WTC11 (cell line): ENCODE results near the gene TCEAL5. TPM values are rescaled to one million over a fixed set of nuclear protein-coding genes. Genes with fewer than 3 reads are reported as not detected.

Experiments
- ATAC-seq: fragments of 200-7000 bp; cut with Tn5 transposase; 2 replicates; pipeline ENCODE4 v1.10.0; 2021; ENCODE audit warnings: mild to moderate bottlenecking, moderate library complexity
- CTCF ChIA-PET: fragments of 300-600 bp; sonication (Branson Sonifier 250); formaldehyde crosslinking; loops from one replicate; lab custom pipeline; 2021; ENCODE audit warnings: antibody characterized with exemption; lab: Charles Lee
- POLR2A ChIA-PET: fragments of 350-600 bp; sonication (Branson Sonifier 250); formaldehyde crosslinking; loops from one replicate; lab custom pipeline; 2021; ENCODE audit warnings: antibody characterized with exemption; lab: Charles Lee
- DNase-seq: peaks from one replicate; pipeline ENCODE4 v3.0.0; 2021; ENCODE audit warnings: low spot score
- H3K27ac Mint-ChIP-seq: 2 replicates; pipeline ENCODE4 v1.8.0; 2021; ENCODE audit warnings: mixed read lengths
- H3K27me3 Mint-ChIP-seq: 2 replicates; pipeline ENCODE4 v1.8.0; 2021; ENCODE audit warnings: low read depth, mild to moderate bottlenecking, moderate library complexity, mixed read lengths
- H3K36me3 Mint-ChIP-seq: 2 replicates; pipeline ENCODE4 v1.8.0; 2021; ENCODE audit warnings: mixed read lengths
- H3K4me1 Mint-ChIP-seq: 2 replicates; pipeline ENCODE4 v1.8.0; 2022; ENCODE audit warnings: mixed read lengths
- H3K4me3 Mint-ChIP-seq: 2 replicates; pipeline ENCODE4 v1.8.0; 2021; ENCODE audit warnings: mild to moderate bottlenecking, moderate library complexity, mixed read lengths
- H3K9me3 Mint-ChIP-seq: 2 replicates; pipeline ENCODE4 v1.8.0; 2021; ENCODE audit warnings: mixed read lengths
- ATF1 ChIP-seq: sonication (generic); formaldehyde crosslinking; IDR thresholded peaks from 2 replicates; pipeline ENCODE4 v1.8.1; 2023; ENCODE audit warnings: mild to moderate bottlenecking, moderate library complexity, missing genetic modification reagents
- HMGA2 ChIP-seq: fragments of 250-450 bp; sonication (Bioruptor Pico); IDR thresholded peaks from 2 replicates; pipeline ENCODE4 v1.4.0; 2021; ENCODE audit warnings: mild to moderate bottlenecking, moderate library complexity
- JUN ChIP-seq: sonication (generic); formaldehyde crosslinking; IDR thresholded peaks from 2 replicates; pipeline ENCODE4 v1.8.0; 2023; ENCODE audit warnings: mild to moderate bottlenecking, missing genetic modification reagents
- KAT7 ChIP-seq: sonication (generic); formaldehyde crosslinking; IDR thresholded peaks from 2 replicates; pipeline ENCODE4 v1.8.1; 2023; ENCODE audit warnings: missing genetic modification reagents, mild to moderate bottlenecking, borderline replicate concordance
- NFATC4 ChIP-seq: fragments of 250-450 bp; sonication (Bioruptor Pico); IDR thresholded peaks from 2 replicates; pipeline ENCODE4 v1.9.0; 2021; ENCODE audit warnings: mild to moderate bottlenecking
- NFE2L1 ChIP-seq: sonication (generic); formaldehyde crosslinking; IDR thresholded peaks from 2 replicates; pipeline ENCODE4 v1.8.1; 2023; ENCODE audit warnings: missing genetic modification reagents
- OVOL2 ChIP-seq: fragments of 250-450 bp; sonication (Bioruptor Pico); IDR thresholded peaks from 2 replicates; pipeline ENCODE4 v1.9.0; 2021; ENCODE audit warnings: mild to moderate bottlenecking, borderline replicate concordance
- TCF7 ChIP-seq: sonication (generic); formaldehyde crosslinking; IDR thresholded peaks from 2 replicates; pipeline ENCODE4 v1.8.0; 2022; ENCODE audit warnings: mild to moderate bottlenecking, low read depth, missing genetic modification reagents, moderate library complexity
- TEAD4 ChIP-seq: sonication (generic); formaldehyde crosslinking; IDR thresholded peaks from 2 replicates; pipeline ENCODE4 v1.8.0; 2022; ENCODE audit warnings: mild to moderate bottlenecking, missing genetic modification reagents
- ZNF671 ChIP-seq: fragments of 250-450 bp; sonication (Bioruptor Pico); IDR thresholded peaks from 2 replicates; pipeline ENCODE4 v1.8.0; 2021; ENCODE audit warnings: mild to moderate bottlenecking
- total RNA-seq: library from RNA; stranded (reverse); gene quantifications from 3 replicates; pipeline ENCODE4 v1.2.3, GENCODE V29; 2021
- TF ChIP-seq, protein P1 (sequence below): sonication (generic); formaldehyde crosslinking; IDR thresholded peaks from 2 replicates; pipeline ENCODE4 v1.8.0; 2023; ENCODE audit warnings: mild to moderate bottlenecking, missing genetic modification reagents
- TF ChIP-seq, protein P2 (sequence below): sonication (generic); formaldehyde crosslinking; IDR thresholded peaks from 2 replicates; pipeline ENCODE4 v1.8.1; 2022; ENCODE audit warnings: missing genetic modification reagents, borderline replicate concordance
- TF ChIP-seq, protein P3 (sequence below): sonication (generic); formaldehyde crosslinking; IDR thresholded peaks from 2 replicates; pipeline ENCODE4 v1.8.1; 2023; ENCODE audit warnings: mild to moderate bottlenecking, moderate library complexity, missing genetic modification reagents
- TF ChIP-seq, protein P4 (sequence below): sonication (generic); formaldehyde crosslinking; IDR thresholded peaks from 2 replicates; pipeline ENCODE4 v1.8.1; 2022; ENCODE audit warnings: mild to moderate bottlenecking, moderate library complexity, missing genetic modification reagents
- TF ChIP-seq, protein P5 (sequence below): fragments of 250-450 bp; sonication (Bioruptor Pico); IDR thresholded peaks from 2 replicates; pipeline ENCODE4 v1.9.0; 2021; ENCODE audit warnings: moderate library complexity, mild to moderate bottlenecking, inconsistent platforms, borderline replicate concordance
- TF ChIP-seq, protein P6 (sequence below): sonication (generic); formaldehyde crosslinking; IDR thresholded peaks from 2 replicates; pipeline ENCODE4 v1.8.0; 2023; ENCODE audit warnings: missing genetic modification reagents, mild to moderate bottlenecking, borderline replicate concordance
- TF ChIP-seq, protein P7 (sequence below): sonication (generic); formaldehyde crosslinking; IDR thresholded peaks from 2 replicates; pipeline ENCODE4 v1.8.0; 2022; ENCODE audit warnings: mild to moderate bottlenecking, missing genetic modification reagents
- TF ChIP-seq, protein P8 (sequence below): sonication (generic); formaldehyde crosslinking; IDR thresholded peaks from 2 replicates; pipeline ENCODE4 v1.8.1; 2022; ENCODE audit warnings: mild to moderate bottlenecking, missing genetic modification reagents, moderate library complexity, borderline replicate concordance
- TF ChIP-seq, protein P9 (sequence below): fragments of 250-450 bp; sonication (Bioruptor Pico); IDR thresholded peaks from 2 replicates; pipeline ENCODE4 v1.8.0; 2021; ENCODE audit warnings: mild to moderate bottlenecking

The TCEAL5 gene
- total RNA-seq, 1 experiment from 2014 or later, result 3.5 TPM

DNA sequence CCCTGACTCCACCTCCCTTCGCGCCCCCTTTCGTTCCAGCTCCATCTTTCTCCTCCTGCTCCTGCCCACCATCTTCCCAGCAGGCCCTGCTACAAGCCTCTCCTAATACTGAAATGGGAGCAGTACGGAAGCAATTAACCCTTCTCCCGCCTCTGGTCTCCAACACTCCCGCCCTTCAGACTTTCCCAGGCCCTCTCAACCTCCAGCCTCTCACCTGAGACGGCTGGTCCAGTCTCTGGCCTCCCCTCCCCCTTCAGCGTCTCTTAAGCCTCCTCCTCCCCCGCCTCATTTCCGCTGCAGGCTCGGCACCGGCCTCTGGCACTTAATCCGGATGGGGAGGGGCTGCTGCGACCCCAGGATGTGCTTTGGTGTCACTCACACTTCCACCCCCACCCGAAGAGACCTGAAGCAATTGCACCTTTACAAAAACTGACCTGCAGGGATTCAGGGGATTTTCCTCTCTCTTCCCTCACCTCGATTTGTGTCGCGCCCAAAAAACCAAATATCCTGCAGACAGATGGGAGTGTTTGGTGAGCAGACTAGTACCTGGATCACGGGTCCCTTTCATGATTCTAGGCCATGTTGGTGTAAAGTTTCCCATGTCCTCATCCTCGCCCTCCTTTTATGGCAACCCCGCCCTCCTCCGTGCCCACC, 22.3 kb downstream of the TCEAL5 start (continued):
- TF ChIP-seq, protein P1, sequence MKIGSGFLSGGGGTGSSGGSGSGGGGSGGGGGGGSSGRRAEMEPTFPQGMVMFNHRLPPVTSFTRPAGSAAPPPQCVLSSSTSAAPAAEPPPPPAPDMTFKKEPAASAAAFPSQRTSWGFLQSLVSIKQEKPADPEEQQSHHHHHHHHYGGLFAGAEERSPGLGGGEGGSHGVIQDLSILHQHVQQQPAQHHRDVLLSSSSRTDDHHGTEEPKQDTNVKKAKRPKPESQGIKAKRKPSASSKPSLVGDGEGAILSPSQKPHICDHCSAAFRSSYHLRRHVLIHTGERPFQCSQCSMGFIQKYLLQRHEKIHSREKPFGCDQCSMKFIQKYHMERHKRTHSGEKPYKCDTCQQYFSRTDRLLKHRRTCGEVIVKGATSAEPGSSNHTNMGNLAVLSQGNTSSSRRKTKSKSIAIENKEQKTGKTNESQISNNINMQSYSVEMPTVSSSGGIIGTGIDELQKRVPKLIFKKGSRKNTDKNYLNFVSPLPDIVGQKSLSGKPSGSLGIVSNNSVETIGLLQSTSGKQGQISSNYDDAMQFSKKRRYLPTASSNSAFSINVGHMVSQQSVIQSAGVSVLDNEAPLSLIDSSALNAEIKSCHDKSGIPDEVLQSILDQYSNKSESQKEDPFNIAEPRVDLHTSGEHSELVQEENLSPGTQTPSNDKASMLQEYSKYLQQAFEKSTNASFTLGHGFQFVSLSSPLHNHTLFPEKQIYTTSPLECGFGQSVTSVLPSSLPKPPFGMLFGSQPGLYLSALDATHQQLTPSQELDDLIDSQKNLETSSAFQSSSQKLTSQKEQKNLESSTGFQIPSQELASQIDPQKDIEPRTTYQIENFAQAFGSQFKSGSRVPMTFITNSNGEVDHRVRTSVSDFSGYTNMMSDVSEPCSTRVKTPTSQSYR (CRISPR knock-in tag), result 0 out of 2 replicates have a peak, but pooled peaks have one; percentile 64
- TF ChIP-seq, protein P2, sequence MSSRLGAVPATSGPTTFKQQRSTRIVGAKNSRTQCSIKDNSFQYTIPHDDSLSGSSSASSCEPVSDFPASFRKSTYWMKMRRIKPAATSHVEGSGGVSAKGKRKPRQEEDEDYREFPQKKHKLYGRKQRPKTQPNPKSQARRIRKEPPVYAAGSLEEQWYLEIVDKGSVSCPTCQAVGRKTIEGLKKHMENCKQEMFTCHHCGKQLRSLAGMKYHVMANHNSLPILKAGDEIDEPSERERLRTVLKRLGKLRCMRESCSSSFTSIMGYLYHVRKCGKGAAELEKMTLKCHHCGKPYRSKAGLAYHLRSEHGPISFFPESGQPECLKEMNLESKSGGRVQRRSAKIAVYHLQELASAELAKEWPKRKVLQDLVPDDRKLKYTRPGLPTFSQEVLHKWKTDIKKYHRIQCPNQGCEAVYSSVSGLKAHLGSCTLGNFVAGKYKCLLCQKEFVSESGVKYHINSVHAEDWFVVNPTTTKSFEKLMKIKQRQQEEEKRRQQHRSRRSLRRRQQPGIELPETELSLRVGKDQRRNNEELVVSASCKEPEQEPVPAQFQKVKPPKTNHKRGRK (CRISPR knock-in tag), result no peak
- 0 out of 2 replicates have a peak, but pooled peaks have one; percentile 31 for TF ChIP-seq KAT7 (CRISPR knock-in tag)

DNA sequence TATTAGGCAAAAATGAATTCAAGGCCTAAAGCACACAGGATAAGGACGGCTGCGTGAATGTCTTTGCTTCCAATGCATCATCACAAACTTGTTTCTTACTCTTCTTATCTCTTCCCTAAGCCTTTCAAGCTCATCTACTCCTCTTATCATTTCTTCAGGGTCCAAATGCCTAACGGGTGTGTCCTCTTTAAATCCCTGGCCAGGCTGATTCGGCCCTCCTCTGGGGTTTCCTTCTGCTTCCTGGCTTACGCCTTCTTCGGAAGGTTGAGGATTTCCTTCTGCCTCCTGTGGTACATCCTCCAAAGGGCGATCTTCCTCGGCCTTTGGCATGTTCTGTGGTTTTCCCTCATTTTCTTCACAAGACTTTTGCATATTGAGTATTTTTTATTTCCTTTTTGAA, 22.9 kb downstream of the TCEAL5 start:
- ChIA-PET POLR2A (no interaction called here), CTCF (interaction anchor here (1.5 to 2.0 kb wide), 2 partner anchors 42 to 210 kb away, joined by 4 to 9 read pairs; no protein-coding TSS in a partner anchor)
- no peaks in the 10 kb centered on the region for H3K27me3 Mint-ChIP-seq
- TF ChIP-seq, protein P3, sequence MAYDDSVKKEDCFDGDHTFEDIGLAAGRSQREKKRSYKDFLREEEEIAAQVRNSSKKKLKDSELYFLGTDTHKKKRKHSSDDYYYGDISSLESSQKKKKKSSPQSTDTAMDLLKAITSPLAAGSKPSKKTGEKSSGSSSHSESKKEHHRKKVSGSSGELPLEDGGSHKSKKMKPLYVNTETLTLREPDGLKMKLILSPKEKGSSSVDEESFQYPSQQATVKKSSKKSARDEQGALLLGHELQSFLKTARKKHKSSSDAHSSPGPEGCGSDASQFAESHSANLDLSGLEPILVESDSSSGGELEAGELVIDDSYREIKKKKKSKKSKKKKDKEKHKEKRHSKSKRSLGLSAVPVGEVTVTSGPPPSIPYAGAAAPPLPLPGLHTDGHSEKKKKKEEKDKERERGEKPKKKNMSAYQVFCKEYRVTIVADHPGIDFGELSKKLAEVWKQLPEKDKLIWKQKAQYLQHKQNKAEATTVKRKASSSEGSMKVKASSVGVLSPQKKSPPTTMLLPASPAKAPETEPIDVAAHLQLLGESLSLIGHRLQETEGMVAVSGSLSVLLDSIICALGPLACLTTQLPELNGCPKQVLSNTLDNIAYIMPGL (CRISPR knock-in tag), result no peak
- TF ChIP-seq NFE2L1 (no peak), HMGA2 (CRISPR knock-in tag) (no peak), TCF7 (CRISPR knock-in tag) (no peak), JUN (CRISPR knock-in tag) (no peak), TEAD4 (CRISPR knock-in tag) (no peak), ATF1 (no peak), NFATC4 (CRISPR knock-in tag) (no peak), OVOL2 (CRISPR knock-in tag) (no peak), ZNF671 (no peak)
- TF ChIP-seq, protein P4, sequence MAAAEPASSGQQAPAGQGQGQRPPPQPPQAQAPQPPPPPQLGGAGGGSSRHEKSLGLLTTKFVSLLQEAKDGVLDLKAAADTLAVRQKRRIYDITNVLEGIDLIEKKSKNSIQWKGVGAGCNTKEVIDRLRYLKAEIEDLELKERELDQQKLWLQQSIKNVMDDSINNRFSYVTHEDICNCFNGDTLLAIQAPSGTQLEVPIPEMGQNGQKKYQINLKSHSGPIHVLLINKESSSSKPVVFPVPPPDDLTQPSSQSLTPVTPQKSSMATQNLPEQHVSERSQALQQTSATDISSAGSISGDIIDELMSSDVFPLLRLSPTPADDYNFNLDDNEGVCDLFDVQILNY (CRISPR knock-in tag), result no peak
- TF ChIP-seq, protein P5, sequence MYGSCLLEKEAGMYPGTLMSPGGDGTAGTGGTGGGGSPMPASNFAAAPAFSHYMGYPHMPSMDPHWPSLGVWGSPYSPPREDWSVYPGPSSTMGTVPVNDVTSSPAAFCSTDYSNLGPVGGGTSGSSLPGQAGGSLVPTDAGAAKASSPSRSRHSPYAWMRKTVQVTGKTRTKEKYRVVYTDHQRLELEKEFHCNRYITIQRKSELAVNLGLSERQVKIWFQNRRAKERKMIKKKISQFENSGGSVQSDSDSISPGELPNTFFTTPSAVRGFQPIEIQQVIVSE (CRISPR knock-in tag), result no peak
- TF ChIP-seq, protein P6, sequence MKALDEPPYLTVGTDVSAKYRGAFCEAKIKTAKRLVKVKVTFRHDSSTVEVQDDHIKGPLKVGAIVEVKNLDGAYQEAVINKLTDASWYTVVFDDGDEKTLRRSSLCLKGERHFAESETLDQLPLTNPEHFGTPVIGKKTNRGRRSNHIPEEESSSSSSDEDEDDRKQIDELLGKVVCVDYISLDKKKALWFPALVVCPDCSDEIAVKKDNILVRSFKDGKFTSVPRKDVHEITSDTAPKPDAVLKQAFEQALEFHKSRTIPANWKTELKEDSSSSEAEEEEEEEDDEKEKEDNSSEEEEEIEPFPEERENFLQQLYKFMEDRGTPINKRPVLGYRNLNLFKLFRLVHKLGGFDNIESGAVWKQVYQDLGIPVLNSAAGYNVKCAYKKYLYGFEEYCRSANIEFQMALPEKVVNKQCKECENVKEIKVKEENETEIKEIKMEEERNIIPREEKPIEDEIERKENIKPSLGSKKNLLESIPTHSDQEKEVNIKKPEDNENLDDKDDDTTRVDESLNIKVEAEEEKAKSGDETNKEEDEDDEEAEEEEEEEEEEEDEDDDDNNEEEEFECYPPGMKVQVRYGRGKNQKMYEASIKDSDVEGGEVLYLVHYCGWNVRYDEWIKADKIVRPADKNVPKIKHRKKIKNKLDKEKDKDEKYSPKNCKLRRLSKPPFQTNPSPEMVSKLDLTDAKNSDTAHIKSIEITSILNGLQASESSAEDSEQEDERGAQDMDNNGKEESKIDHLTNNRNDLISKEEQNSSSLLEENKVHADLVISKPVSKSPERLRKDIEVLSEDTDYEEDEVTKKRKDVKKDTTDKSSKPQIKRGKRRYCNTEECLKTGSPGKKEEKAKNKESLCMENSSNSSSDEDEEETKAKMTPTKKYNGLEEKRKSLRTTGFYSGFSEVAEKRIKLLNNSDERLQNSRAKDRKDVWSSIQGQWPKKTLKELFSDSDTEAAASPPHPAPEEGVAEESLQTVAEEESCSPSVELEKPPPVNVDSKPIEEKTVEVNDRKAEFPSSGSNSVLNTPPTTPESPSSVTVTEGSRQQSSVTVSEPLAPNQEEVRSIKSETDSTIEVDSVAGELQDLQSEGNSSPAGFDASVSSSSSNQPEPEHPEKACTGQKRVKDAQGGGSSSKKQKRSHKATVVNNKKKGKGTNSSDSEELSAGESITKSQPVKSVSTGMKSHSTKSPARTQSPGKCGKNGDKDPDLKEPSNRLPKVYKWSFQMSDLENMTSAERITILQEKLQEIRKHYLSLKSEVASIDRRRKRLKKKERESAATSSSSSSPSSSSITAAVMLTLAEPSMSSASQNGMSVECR, result no peak
- TF ChIP-seq, protein P7, sequence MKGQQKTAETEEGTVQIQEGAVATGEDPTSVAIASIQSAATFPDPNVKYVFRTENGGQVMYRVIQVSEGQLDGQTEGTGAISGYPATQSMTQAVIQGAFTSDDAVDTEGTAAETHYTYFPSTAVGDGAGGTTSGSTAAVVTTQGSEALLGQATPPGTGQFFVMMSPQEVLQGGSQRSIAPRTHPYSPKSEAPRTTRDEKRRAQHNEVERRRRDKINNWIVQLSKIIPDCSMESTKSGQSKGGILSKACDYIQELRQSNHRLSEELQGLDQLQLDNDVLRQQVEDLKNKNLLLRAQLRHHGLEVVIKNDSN (CRISPR knock-in tag), result no peak
- TF ChIP-seq, protein P8, sequence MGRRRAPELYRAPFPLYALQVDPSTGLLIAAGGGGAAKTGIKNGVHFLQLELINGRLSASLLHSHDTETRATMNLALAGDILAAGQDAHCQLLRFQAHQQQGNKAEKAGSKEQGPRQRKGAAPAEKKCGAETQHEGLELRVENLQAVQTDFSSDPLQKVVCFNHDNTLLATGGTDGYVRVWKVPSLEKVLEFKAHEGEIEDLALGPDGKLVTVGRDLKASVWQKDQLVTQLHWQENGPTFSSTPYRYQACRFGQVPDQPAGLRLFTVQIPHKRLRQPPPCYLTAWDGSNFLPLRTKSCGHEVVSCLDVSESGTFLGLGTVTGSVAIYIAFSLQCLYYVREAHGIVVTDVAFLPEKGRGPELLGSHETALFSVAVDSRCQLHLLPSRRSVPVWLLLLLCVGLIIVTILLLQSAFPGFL, result no peak
- TF ChIP-seq, protein P9, sequence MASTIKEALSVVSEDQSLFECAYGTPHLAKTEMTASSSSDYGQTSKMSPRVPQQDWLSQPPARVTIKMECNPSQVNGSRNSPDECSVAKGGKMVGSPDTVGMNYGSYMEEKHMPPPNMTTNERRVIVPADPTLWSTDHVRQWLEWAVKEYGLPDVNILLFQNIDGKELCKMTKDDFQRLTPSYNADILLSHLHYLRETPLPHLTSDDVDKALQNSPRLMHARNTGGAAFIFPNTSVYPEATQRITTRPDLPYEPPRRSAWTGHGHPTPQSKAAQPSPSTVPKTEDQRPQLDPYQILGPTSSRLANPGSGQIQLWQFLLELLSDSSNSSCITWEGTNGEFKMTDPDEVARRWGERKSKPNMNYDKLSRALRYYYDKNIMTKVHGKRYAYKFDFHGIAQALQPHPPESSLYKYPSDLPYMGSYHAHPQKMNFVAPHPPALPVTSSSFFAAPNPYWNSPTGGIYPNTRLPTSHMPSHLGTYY (CRISPR knock-in tag), result no peak
- TF ChIP-seq, all 79 proteins: peak for 0
- Mint-ChIP-seq H3K9me3 (no peaks in the 10 kb centered on the region), H3K27ac (peak overlapping the region; percentile 99), H3K36me3 (peaks cover 7% of the 10 kb centered on the region), H3K4me3 (peak overlapping the region; percentile 94), H3K4me1 (peaks cover 31% of the 10 kb centered on the region)
- DNase-seq, result no peak
- ATAC-seq, result no peak
